ENCODE results near the gene LAMP1.

GRCh38 chr13:113356596-113356995 is 59.6 kb downstream of the LAMP1 start:
- TF ChIP-seq FOS (IDR thresholded peaks at IDR 0.05; ENCODE audit: low read depth, low read length) (no peak), POLR2A (IDR thresholded peaks at IDR 0.05; ENCODE audit: low read depth, low read length) (no peak), RCOR1 (IDR thresholded peaks at IDR 0.05; ENCODE audit: insufficient replicate concordance, low read length) (no peak), BHLHE40 (IDR thresholded peaks at IDR 0.05; ENCODE audit: low read depth, low read length) (no peak), CTCF (conservative IDR thresholded peaks at IDR 0.05; ENCODE audit: low read depth, low read length) (no peak), SMC3 (IDR thresholded peaks at IDR 0.05; ENCODE audit: low read depth, low read length) (no peak), RAD21 (IDR thresholded peaks at IDR 0.05; ENCODE audit: low read length) (no peak), MXI1 (IDR thresholded peaks at IDR 0.05; ENCODE audit: borderline replicate concordance, low read depth, low read length) (no peak)
